Right forelimb (tissue), 1 donor: ENCODE measurements around the gene CCNY.
"Not testable (repeated sequence)": the region's sequence is repeated elsewhere in the genome, so short reads cannot be mapped to it uniquely, and the experiment has no call there.

Experiments
- DNase-seq: peaks from one replicate; pipeline ENCODE4 v3.0.0-alpha.2; 2018

The CCNY gene

DNA sequence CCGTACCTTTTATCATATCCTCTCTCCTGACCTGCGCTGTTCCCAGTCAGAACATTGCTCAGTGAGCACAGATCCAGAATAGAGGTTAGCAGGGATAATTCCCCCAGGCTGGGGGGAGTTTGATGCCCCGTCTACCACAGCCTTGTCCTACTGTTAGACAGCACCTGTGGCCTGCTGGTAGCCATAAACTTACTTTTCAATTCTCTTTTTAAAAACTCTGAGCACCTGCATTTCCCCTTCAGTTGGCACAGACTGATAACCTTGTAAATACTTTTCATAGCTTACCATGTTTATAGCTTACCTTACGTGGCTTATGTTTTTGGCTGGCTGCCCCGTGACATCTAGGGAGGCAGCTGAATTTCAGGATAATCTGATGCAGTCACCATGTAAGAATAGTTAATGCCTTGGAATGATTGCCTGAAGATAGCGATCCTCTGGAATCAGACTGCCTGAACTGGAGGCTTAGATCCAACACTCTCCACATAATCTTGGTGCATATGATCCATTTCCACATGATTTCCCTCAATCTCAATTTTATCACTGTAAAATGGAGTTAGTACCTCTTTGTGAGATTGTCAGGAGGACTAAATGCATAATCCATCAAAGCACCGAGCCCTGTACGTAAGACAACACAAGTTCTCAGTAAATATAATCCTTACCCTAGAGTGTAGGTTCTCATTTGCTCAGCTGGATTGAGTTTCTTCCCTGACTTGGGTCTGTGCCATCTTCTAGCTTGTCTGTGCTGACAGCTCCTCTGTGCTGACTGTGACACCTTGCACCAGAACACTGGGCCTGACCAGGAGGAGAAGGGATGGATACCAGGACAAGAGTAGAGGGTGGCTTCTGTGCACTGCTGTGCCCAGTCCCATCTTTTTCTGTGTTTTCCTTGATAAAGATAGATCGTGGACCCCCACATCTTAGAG is 157.1 kb downstream of the CCNY start:
- no peak for DNase-seq

GRCh38 chr10:35495521-35496119 is 159.3 kb downstream of the CCNY start:
- no peak for DNase-seq

DNA sequence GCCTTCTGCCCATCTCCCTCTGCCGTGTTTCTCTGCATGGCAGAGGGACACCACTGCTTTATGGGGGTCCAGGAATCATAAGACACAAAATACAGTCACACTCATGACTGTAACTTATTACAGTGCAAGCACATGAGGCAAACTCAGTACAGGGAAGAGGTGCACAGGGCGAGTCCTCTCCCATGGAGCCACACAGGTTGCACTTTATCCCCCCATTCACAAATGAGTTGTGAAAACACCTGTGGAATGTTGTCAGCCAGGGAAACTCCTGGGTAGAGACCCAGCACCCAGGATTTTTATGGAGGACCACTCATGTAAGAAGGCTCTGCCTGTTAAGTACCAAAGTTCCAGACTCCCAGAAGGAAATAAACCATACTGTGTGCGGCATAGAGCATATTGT is 161.6 kb downstream of the CCNY start:
- no peak for DNase-seq

GRCh38 chr10:35498693-35499092 is 162.4 kb downstream of the CCNY start:
- DNase-seq = no peak

DNA sequence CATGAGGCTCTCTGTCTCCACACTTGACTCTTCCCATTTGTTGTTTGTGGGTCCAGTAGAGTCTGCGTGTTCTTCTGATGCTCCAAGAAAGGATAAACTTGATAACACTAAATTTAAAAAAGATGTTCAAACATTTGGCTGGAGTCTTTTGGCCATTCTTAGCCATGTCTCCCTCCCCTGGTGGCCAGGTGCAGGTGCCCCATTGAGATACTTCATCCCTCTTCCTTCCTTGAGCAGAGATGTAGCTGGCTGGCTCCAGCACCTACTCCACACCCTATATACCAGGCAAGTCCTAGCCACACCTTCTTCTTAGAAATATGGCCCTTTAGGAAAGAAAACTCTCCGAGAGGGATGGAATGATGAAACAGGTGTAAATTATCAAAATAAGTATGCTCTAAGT is 165.6 kb downstream of the CCNY start:
- no peak for DNase-seq

DNA sequence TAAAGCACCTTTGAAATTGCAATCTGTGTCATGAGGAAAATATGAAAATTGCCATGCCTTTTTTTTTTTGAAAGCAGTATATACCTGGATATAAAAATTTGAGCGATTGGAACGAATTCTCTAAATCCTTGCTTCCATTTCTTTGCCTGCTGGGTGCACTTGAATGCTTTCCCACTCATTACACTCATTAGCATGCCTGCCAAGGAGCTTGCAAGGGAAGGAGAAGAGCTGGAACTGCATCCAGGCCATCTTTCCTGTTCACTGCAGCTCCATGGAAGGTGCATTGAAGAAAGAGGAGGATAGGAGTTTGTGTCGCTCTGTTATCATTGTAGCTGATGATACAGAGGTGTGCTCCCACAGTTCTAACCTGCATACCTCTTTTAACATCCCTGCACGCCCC is 166.4 kb downstream of the CCNY start:
- no peak for DNase-seq

- DNase-seq = no peak
These were observed 167.3 kb downstream of the CCNY start for GRCh38 chr10:35503578-35503977.

DNA sequence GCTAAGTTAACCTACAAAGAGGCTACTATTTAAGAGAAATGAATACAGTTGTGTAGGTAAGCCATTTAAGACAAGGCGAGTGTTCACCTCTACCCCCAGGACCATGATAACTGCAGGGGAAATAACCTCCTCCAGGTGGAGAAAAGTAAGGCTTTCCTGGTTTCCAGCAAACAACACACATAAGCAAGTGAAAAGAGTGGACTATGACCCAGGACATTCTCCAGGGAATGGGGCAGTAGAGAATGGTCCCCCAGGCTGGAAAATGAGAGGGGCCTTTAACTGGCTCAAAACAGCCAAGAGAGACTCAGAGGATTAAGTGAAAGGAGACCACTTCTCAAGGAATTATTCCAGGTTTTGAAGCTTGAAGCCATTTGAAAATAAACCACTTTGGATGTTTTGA is 167.8 kb downstream of the CCNY start:
- DNase-seq = no peak

DNA sequence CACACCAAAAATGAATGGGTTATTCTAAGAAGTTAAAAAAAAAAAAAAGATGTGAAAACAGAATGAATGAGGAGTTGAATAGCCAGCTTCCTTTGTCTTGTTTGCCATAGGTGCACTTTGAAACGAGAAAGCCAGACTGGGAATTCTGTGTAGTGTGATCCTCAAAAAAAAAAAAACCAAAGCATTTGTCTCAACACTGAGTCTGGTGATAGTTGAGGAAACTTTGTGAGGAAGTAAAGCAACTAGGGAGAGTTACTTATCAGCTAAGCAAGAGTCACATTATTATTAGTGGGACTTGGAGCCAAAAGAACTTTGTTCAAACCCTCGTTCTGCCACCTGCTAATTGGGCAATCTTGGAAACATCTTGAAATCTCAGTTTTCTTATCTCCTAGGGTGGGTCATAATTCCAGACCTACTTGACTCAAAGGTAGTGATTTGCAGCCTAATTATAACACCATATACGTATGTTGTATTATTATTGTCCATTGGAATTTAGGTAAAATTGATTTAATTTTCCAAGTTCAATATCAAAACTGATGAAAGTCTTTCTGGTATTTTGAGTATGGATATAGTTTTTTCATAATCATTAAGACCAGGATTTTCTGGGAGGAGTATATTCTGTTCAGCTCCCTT is 169.0 kb downstream of the CCNY start:
- DNase-seq = no peak

DNA sequence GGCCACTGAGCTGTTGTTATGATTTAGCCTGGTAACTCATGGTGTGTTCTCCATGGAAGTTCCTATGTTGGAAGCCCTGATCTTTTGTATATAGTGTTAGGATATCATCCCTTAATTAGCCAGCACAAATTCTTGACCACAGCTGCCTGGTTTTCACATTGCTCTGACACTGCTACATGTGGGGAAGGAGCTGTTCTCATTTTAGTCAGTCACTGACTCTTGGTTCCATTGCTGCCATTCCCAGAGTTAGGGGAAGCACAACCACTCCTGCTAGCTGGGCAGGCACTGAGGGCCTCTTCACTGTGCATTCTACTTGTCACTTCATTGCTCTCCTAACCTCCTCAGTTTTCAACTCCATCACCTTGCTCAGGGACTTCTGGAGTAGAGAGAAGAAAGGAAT is 170.4 kb downstream of the CCNY start:
- DNase-seq = no peak

GRCh38 chr10:35507519-35508109 is 171.3 kb downstream of the CCNY start:
- DNase-seq = no peak

DNA sequence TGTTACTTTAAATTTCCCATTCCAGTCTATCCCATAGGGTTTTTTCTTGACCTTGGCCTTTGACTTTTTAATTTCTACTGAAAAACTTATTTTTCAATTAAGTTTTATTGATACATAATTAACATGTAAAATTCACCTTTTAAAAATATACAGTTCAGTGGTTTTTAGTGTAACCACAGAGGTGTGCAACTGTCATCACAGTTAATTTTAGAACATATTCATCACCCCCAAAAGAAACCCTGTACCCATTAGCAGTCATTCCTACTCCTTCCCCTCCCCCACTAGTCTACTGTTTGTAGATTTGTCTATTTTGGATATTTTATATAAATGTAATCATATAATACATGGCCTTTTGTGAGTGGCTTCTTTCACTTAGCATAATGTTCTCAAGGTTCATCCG is 172.3 kb downstream of the CCNY start:
- DNase-seq = no peak

GRCh38 chr10:35510891-35511290 is 174.6 kb downstream of the CCNY start:
- DNase-seq = no peak

DNA sequence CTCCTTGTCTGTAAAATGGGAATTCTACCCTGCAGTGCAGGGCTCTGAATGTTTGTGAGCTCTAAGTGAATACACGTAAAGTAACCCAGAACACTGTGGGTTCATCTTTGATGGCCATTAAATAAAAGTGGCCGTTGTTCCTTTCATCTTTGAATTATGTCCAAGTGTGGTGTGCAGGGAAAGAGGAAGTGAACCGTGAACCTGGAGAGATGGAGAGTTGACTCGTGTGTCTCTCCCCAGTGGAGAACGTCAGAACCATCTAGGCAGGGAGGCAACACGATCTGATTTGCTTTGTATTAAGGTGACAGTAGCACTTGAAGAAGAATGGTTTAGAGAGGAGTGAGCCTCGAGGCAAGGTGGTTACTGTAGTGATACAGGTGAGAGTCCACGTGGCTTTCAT is 175.3 kb downstream of the CCNY start:
- no peak for DNase-seq

GRCh38 chr10:35516102-35516670 is 179.9 kb downstream of the CCNY start:
- DNase-seq = no peak

- DNase-seq = no peak
These were observed 181.3 kb downstream of the CCNY start for GRCh38 chr10:35517431-35518181.

GRCh38 chr10:35518187-35518586 is 181.9 kb downstream of the CCNY start:
- not testable (repeated sequence) for DNase-seq

GRCh38 chr10:35520996-35521395 is 184.7 kb downstream of the CCNY start:
- DNase-seq = no peak

- DNase-seq = no peak
These were observed 187.4 kb downstream of the CCNY start for GRCh38 chr10:35523670-35524225.

- DNase-seq = no peak
These were observed 190.4 kb downstream of the CCNY start for GRCh38 chr10:35526746-35527145.

- no peak for DNase-seq
These were observed 195.8 kb downstream of the CCNY start for GRCh38 chr10:35532141-35532540.

- DNase-seq = no peak
These were observed 197.3 kb downstream of the CCNY start for GRCh38 chr10:35533565-35533964.
